OCI-LY7 (cell line): Measurements from ENCODE around the gene SPRY4. TPM values are rescaled to one million over a fixed set of nuclear protein-coding genes. Genes with fewer than 3 reads are reported as not detected.
"Not testable (repeated sequence)": the region's sequence is repeated elsewhere in the genome, so short reads cannot be mapped to it uniquely, and the experiment has no call there.

Source experiments
- BruUV-seq: library from RNA; stranded (reverse); fragments of 400-500 nt; replicated peaks from 2 replicates; lab custom pipeline; 2021; lab: Mats Ljungman, UMichigan
- CTCF ChIA-PET: fragments of 300-600 bp; sonication (Branson Sonifier 250); formaldehyde crosslinking; loops from one replicate; lab custom pipeline; 2022; ENCODE audit warnings: antibody characterized with exemption; ENCODE audit not compliant: unreplicated experiment; lab: Charles Lee
- POLR2A ChIA-PET: fragments of 300-600 bp; sonication (Branson Sonifier 250); formaldehyde crosslinking; loops from one replicate; lab custom pipeline; 2022; ENCODE audit warnings: antibody characterized with exemption; lab: Charles Lee
- DNase-seq: peaks from one replicate; pipeline ENCODE4 v3.0.0-alpha.2; 2015; ENCODE audit warnings: low spot score
- H2AFZ ChIP-seq: fragments of 200-600 bp; sonication (generic), shearing (Covaris generic); 2 replicates; pipeline ENCODE4 v1.6.1; 2014; ENCODE audit warnings: mild to moderate bottlenecking, antibody characterized with exemption, low read length, moderate library complexity
- H3K27ac ChIP-seq: fragments of 200-600 bp; sonication (generic); 2 replicates; pipeline ENCODE4 v1.5.1; 2014; ENCODE audit warnings: mixed run types, low read depth, mild to moderate bottlenecking, moderate library complexity, low read length, inconsistent platforms; ENCODE audit not compliant: poor library complexity, severe bottlenecking
- H3K36me3 ChIP-seq: fragments of 200-600 bp; sonication (generic); 2 replicates; pipeline ENCODE4 v1.6.1; 2014; ENCODE audit warnings: mild to moderate bottlenecking, antibody characterized with exemption, low read length, moderate library complexity, mixed read lengths; ENCODE audit not compliant: insufficient read depth
- H3K4me1 ChIP-seq: fragments of 200-600 bp; sonication (generic); 2 replicates; pipeline ENCODE4 v1.5.1; 2014; ENCODE audit warnings: mild to moderate bottlenecking, low read length; ENCODE audit not compliant: insufficient read depth, poor library complexity, severe bottlenecking
- H3K4me2 ChIP-seq: fragments of 200-600 bp; sonication (generic); 2 replicates; pipeline ENCODE4 v1.6.1; 2014; ENCODE audit warnings: mild to moderate bottlenecking, low read length
- H3K4me3 ChIP-seq: fragments of 200-600 bp; sonication (generic); 2 replicates; pipeline ENCODE4 v1.5.1; 2014; ENCODE audit warnings: mild to moderate bottlenecking, low read depth, low read length; ENCODE audit not compliant: poor library complexity, severe bottlenecking
- H3K79me2 ChIP-seq: fragments of 200-600 bp; sonication (generic); 2 replicates; pipeline ENCODE4 v1.6.1; 2016; ENCODE audit warnings: low read depth, mild to moderate bottlenecking, low read length, moderate library complexity, mixed read lengths; ENCODE audit not compliant: insufficient read depth
- H3K9me2 ChIP-seq: fragments of 200-600 bp; sonication (generic); 2 replicates; pipeline ENCODE4 v1.6.1; 2016; ENCODE audit warnings: mild to moderate bottlenecking, low read length, mixed read lengths; ENCODE audit not compliant: insufficient read depth
- H3K9me3 ChIP-seq: fragments of 200-600 bp; sonication (generic); 2 replicates; pipeline ENCODE4 v1.6.1; 2014; ENCODE audit warnings: mild to moderate bottlenecking, mixed run types, low read length, mixed read lengths
- H4K20me1 ChIP-seq: fragments of 200-600 bp; sonication (generic); 2 replicates; pipeline ENCODE4 v1.6.1; 2014; ENCODE audit warnings: mild to moderate bottlenecking, antibody characterized with exemption, low read length, moderate library complexity, mixed read lengths; ENCODE audit not compliant: insufficient read depth
- CTCF ChIP-seq: fragments of 200-600 bp; sonication (generic); conservative IDR thresholded peaks from 2 replicates; pipeline ENCODE4 v1.5.1; 2014; ENCODE audit warnings: mild to moderate bottlenecking, antibody characterized with exemption, low read length, moderate library complexity, mixed read lengths
- EZH2phosphoT487 ChIP-seq: fragments of 200-600 bp; sonication (generic); IDR thresholded peaks from 2 replicates; pipeline ENCODE4 v1.6.1; 2018; ENCODE audit warnings: low read depth, borderline replicate concordance, mild to moderate bottlenecking, mixed run types, antibody characterized with exemption, low read length, moderate library complexity, mixed read lengths
- intact Hi-C: fragments of 100-400 bp; cut with micrococcal nuclease; formaldehyde crosslinking; loops from one replicate; pipeline ENCODE4 v1.10.0; 2022; ENCODE audit not compliant: unreplicated experiment
- total RNA-seq, 2 experiments: library from RNA; depleted of rRNA in 1 of 2; stranded (reverse); fragments of >200 nt in 1 of 2; shearing (Covaris generic) in 1 of 2; gene quantifications; 2 replicates each; pipeline ENCODE4 v1.2.3, GENCODE V29; 2014 to 2022

The SPRY4 gene
- total RNA-seq, 2 experiments from 2014 or later, result not detected

GRCh38 chr5:142301540-142301939 is 23.3 kb downstream of the SPRY4 start:
- Histone ChIP-seq H3K9me3 (no peaks in the 10 kb centered on the region), H3K27ac (no peak overlapping the region), H2AFZ (no peak overlapping the region), H4K20me1 (no peaks in the 10 kb centered on the region), H3K4me2 (no peak overlapping the region), H3K4me3 (no peak overlapping the region), H3K79me2 (no peaks in the 10 kb centered on the region), H3K36me3 (no peaks in the 10 kb centered on the region), H3K4me1 (no peaks in the 10 kb centered on the region), H3K9me2 (no peaks in the 10 kb centered on the region)
- no TSS peak for BruUV-seq
- ChIA-PET CTCF (no interaction called here), POLR2A (no interaction called here)
- DNase-seq, result no peak
- intact Hi-C loops, result no loop called here
- no peak for TF ChIP-seq CTCF
- no peak for TF ChIP-seq EZH2phosphoT487

- Histone ChIP-seq H3K9me3 (no peaks in the 10 kb centered on the region), H4K20me1 (no peaks in the 10 kb centered on the region), H3K4me1 (no peaks in the 10 kb centered on the region), H3K36me3 (no peaks in the 10 kb centered on the region), H3K79me2 (no peaks in the 10 kb centered on the region), H3K9me2 (no peaks in the 10 kb centered on the region), H3K4me3 (no peak overlapping the region), H3K27ac (no peak overlapping the region), H2AFZ (no peak overlapping the region), H3K4me2 (no peak overlapping the region)
- intact Hi-C loops, result no loop called here
- TF ChIP-seq CTCF (no peak), EZH2phosphoT487 (no peak)
- DNase-seq, result no peak
- ChIA-PET CTCF (no interaction called here), POLR2A (no interaction called here)
- no TSS peak for BruUV-seq
These were observed 24.1 kb downstream of the SPRY4 start for GRCh38 chr5:142300677-142301076.

- Histone ChIP-seq H4K20me1 (no peaks in the 10 kb centered on the region), H3K9me2 (no peaks in the 10 kb centered on the region), H3K79me2 (no peaks in the 10 kb centered on the region), H3K4me1 (no peaks in the 10 kb centered on the region), H3K4me2 (no peak overlapping the region), H3K9me3 (no peaks in the 10 kb centered on the region), H2AFZ (no peak overlapping the region), H3K36me3 (no peaks in the 10 kb centered on the region), H3K27ac (no peak overlapping the region), H3K4me3 (no peak overlapping the region)
- TF ChIP-seq EZH2phosphoT487, result no peak
- no peak for TF ChIP-seq CTCF
- ChIA-PET CTCF (no interaction called here), POLR2A (interaction anchor here (1.2 kb wide), 1 partner anchor 19 kb away, joined by 3 read pairs; no protein-coding TSS in a partner anchor)
- no TSS peak for BruUV-seq
- intact Hi-C loops, result no loop called here
- no peak for DNase-seq
These were observed 26.0 kb downstream of the SPRY4 start for GRCh38 chr5:142298789-142299188.

GRCh38 chr5:142297786-142298185 is 27.0 kb downstream of the SPRY4 start:
- H3K4me3 ChIP-seq, POLR2A ChIA-PET, H4K20me1 ChIP-seq, H3K9me3 ChIP-seq, BruUV-seq, intact Hi-C loops, H3K4me1 ChIP-seq, CTCF ChIA-PET, H3K27ac ChIP-seq, H3K79me2 ChIP-seq, DNase-seq, H3K36me3 ChIP-seq, H3K9me2 ChIP-seq, H3K4me2 ChIP-seq, H2AFZ ChIP-seq: not testable (repeated sequence)
